ENCODE measurements around the gene EHF. TPM values are rescaled to one million over a fixed set of nuclear protein-coding genes. Genes with fewer than 3 reads are reported as not detected.
A peak's percentile ranks its signal among the peaks of the same experiment; 100 is the strongest.

EHF gene
- polyA plus RNA-seq, 6 donors from 2014 or later, result not detected

DNA sequence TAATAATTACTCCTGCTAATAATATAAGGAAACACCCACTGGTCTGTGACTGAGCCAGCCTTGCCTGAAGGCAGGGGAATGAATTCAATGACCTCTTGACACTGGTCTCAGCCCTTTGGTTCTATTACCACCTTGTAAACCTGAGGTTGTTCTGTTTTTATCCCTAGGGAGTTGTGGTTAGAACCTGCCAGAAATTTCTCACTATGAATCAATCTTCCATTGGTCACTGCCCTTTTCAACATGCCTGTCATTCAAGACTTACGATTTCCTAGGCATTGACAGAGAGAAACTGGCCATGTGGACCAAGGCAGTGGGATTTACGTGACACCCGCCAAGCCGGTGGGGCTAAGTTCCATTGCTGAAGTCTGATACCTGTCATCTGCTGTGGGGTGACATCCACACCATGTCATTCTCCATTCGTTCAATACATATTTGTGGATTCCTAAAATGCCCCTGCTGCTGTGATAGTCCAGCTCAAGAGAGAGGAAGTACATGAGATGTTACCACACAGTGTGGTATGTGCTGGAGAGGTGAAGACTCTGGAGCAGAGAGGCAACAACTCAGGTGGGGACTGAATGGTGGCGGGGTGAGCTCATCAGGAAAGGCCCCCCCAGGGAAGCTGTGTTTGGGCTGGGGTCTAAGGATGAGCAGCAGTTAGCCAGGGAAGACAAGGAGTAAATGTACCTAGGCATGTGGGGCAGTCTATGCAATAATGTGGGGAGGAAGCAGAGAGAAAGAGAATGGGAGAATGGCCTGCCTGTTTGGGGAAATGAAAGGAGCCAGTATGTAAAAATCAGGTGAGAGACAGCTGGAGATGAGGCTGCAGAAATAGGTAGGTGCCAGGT is 15.2 kb upstream of the EHF start:
- ATAC-seq (ENCODE audit: low read depth in 2 of 2), result no peak
- Mint-ChIP-seq H3K27me3 (peaks cover 3 to 25% (median 8%) of the 10 kb centered on the region in 3 donors), H3K36me3 (no peaks in the 10 kb centered on the region), H3K4me3 (no peak overlapping the region), H3K9me3 (no peaks in the 10 kb centered on the region), H3K27ac (no peak overlapping the region), H3K4me1 (peaks cover 0 to 4% (median 3%) of the 10 kb centered on the region in 3 donors)
- no peak for DNase-seq

DNA sequence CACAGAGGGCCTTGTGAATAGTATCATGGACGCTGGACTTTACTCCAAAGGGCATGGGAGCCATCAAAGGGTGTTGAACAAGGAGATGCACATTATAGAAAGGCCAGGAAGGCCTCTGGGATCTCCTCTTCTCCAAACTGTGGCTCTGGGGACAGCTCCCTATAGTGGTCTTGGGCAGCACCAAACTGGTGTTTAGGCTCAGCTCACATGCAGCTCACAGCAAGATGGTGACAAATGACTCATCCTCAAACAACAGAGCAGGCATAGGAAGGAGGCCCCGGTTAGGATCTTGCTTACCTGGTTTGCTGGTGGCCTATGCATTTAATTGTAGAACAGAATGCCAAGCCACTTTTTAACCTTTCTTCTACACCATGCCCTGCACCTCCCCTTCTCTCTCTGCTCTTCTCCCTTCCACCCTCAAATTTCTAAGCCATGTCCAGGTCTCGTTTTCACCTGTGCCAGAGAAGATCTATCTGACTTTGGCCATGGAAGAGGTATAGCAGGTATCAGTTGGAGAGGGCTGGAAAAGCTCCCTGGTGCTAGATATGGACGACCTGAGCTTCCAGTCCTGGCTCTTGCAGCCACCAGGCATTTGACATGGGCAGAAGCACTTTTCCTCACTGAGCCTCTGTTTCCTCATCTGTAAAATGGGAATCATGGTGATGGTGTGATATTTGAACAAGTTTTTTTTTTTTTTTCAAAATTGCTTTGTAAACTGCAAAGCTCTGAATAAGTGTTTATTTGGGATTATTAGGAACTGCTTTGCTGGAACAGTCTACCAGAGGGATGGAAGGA is 14.4 kb upstream of the EHF start:
- Mint-ChIP-seq H3K27me3 (peaks cover 3 to 25% (median 8%) of the 10 kb centered on the region in 3 donors), H3K4me3 (no peak overlapping the region), H3K4me1 (peaks cover 0 to 4% (median 3%) of the 10 kb centered on the region in 3 donors), H3K9me3 (no peaks in the 10 kb centered on the region), H3K36me3 (no peaks in the 10 kb centered on the region), H3K27ac (no peak overlapping the region)
- DNase-seq (no peak), ATAC-seq (ENCODE audit: low read depth in 2 of 2) (no peak)

DNA sequence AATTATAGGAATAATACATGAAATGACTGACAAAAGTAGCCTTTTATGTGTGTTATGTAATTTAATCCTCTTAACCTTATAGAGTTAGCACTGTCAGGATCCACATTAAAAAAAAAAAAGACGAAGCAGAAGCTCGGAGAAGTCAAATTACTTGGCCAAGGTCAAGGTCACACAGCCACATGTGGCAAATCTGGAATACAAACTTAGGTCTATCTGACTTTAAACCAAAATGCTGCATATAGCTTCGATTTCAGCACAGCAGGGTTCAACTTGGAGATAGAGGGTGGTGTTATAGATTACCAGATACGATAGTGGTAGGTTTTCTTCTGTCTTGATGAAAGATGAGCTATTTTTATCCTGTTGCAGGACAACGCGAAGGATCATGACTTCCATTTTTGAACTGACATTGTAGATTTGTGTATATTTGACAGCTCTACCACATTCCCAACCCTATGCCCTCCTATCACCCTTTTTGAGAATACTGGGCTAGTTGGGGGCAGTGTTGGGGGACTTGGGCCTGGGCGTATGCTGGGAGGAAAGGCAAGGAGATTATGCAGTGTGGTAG is 11.6 kb upstream of the EHF start:
- H3K4me1 Mint-ChIP-seq, result peaks cover 4 to 16% (median 5%) of the 10 kb centered on the region in 3 donors
- DNase-seq (no peak), ATAC-seq (ENCODE audit: low read depth in 2 of 2) (no peak)
- no peaks in the 10 kb centered on the region for H3K36me3 Mint-ChIP-seq
- no peaks in the 10 kb centered on the region for H3K9me3 Mint-ChIP-seq
- H3K4me3 Mint-ChIP-seq, result no peak overlapping the region
- H3K27me3 Mint-ChIP-seq, result peaks cover 0 to 6% (median 6%) of the 10 kb centered on the region in 3 donors
- H3K27ac Mint-ChIP-seq, result no peak overlapping the region

DNA sequence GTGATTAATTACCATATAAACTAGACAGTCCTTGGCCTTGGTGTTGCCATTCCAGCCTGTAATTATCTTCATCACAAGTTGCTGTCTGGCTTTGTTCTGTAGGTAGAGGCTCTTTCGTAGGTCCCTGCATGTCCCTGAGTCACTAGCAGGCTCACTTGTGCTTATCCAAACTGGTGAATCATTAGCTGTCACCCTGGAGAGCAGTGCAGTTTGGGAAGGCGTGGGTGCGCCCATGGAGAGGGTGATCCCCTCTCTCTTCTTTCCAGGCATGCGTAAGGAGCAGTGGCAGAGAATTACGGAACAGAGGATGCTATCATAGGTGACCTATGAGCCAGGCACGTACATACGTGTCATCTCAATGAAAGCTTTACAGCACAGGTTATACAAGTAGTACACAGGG is 11.0 kb upstream of the EHF start:
- no peak overlapping the region for H3K27ac Mint-ChIP-seq
- peaks cover 0 to 6% (median 6%) of the 10 kb centered on the region in 3 donors for H3K27me3 Mint-ChIP-seq
- ATAC-seq (ENCODE audit: low read depth in 2 of 2) (no peak), DNase-seq (no peak)
- H3K36me3 Mint-ChIP-seq, result no peaks in the 10 kb centered on the region
- H3K4me3 Mint-ChIP-seq, result no peak overlapping the region
- no peaks in the 10 kb centered on the region for H3K9me3 Mint-ChIP-seq
- H3K4me1 Mint-ChIP-seq, result peaks cover 4 to 16% (median 5%) of the 10 kb centered on the region in 3 donors

DNA sequence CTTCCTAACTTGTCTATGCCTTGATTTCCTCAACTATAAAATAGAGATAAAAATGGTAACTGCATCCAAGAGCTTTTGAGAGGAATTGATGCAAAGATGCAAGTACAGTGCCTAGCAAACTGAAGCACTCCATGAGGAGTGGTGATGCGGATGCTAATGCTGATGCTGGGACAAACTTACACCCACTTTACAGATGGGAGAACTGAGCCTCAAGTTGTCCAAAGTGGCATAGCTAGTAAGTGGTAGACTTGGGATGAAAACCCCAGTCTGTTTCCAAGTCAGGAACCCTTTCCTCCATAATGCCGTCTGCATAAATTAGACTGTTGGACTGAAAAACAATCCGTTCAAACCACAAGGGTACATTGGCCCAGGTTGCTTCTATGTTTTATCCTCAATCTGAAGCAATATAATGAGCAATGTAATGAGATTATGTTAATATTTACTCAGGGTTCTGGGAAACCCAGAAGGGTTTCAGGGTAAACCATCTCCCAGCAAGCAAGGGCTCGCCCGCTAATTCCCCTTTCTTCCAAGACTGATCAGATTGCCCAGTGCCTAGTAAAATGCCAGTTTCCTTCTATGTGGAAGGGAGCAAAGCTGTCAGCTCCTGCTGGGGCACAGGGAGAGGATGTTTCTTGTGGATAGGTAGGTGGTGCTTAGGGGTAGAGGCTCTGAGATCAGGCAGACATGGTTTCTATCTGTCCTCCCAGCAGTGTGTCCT is 10.4 kb upstream of the EHF start:
- no peak for DNase-seq
- Mint-ChIP-seq H3K4me3 (no peak overlapping the region), H3K36me3 (no peaks in the 10 kb centered on the region), H3K9me3 (no peaks in the 10 kb centered on the region), H3K27ac (no peak overlapping the region), H3K4me1 (peaks cover 4 to 16% (median 5%) of the 10 kb centered on the region in 3 donors), H3K27me3 (peaks cover 0 to 6% (median 6%) of the 10 kb centered on the region in 3 donors)
- ATAC-seq (ENCODE audit: low read depth in 2 of 2), result no peak

DNA sequence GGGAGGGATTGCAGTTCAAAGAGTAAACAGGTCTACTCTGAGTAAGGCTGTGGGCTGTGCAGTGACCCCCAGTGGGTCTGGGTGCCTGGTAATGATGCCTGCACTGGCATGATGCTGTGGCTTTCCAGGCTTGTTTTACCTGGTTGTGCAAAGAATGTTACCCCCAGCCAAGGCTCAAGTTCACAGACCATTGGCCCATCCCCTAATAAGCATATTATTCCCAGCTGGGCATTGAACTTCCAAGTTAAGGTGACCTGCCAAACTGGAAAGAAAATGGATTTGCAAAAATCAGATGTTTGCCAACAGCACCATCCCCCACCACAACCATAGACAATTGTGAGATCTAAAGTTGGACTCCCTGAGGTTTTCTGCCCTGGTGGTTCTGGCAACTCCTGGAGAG is 7.9 kb upstream of the EHF start:
- Mint-ChIP-seq H3K27ac (no peak overlapping the region), H3K4me3 (no peak overlapping the region), H3K27me3 (peaks cover 0 to 6% (median 6%) of the 10 kb centered on the region in 3 donors), H3K4me1 (peaks cover 0 to 14% (median 5%) of the 10 kb centered on the region in 3 donors), H3K36me3 (no peaks in the 10 kb centered on the region), H3K9me3 (no peaks in the 10 kb centered on the region)
- DNase-seq, result no peak
- ATAC-seq (ENCODE audit: low read depth in 2 of 2), result no peak

DNA sequence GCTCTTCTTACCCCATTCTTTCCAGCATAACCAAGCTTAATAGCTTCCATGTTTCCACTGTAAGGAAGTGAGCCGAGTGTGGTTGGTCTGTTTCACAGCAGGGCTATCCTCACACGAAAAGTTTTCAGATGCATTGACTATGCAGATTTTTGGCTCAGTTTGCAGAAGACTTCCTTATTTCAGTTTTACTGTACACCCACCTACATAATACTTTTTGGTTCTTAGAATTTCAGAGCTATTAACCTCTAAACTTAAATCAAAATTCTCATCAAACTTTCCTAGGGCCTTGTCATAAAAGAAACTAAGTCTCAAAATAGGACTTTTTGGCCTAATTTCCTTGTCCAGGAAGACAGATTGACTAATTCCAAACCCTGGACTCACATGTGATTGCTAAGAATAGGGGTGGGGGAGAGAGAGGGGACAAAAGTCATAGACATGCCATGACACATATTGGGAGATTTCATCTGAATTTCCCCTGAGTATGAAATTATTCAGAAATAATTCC is 7.3 kb upstream of the EHF start:
- peaks cover 0 to 14% (median 5%) of the 10 kb centered on the region in 3 donors for H3K4me1 Mint-ChIP-seq

DNA sequence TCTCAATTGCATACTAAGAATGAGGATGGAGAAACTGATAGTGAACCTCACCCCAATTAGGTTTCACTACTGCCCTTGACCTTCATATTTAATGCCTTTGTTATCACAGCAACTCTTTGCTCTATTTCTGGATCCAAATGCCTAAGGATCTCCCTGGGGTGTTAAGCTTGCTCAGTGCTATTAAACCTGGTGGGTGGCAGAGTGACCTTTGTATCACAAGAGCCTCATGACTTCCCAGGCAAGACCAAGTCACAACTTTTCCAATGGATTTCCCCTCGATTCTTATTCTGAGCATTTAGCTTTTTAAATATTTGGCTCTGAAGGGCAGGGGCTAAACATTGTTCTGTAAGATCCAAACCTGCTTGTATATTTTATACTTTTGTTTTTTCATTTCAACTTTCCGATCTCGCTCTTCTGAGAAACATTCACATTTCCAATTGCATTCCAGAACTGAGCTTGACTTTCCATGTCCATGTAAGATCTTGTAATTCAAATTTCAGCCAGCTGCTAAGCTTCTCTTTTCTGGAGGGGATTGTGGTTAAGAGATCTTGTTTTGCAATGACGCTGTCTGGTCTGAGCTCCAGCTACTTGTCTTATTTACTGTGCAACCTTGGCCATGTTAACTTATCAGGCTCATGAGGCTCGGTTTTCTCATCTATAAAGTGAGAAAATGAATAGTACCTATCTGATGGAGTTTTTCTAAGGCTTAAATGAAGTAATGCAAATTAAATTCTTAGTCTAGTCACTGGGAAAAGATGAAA is 6.4 kb upstream of the EHF start:
- peaks cover 0 to 6% (median 3%) of the 10 kb centered on the region in 3 donors for H3K27me3 Mint-ChIP-seq
- no peaks in the 10 kb centered on the region for H3K9me3 Mint-ChIP-seq
- no peak for DNase-seq

More for the DNA sequence above, 7.3 kb upstream of the EHF start:
- ATAC-seq (ENCODE audit: low read depth in 2 of 2) (no peak), DNase-seq (no peak)
- Mint-ChIP-seq H3K27me3 (peaks cover 0 to 6% (median 6%) of the 10 kb centered on the region in 3 donors), H3K27ac (no peak overlapping the region), H3K36me3 (no peaks in the 10 kb centered on the region), H3K9me3 (no peaks in the 10 kb centered on the region), H3K4me3 (no peak overlapping the region)

DNA sequence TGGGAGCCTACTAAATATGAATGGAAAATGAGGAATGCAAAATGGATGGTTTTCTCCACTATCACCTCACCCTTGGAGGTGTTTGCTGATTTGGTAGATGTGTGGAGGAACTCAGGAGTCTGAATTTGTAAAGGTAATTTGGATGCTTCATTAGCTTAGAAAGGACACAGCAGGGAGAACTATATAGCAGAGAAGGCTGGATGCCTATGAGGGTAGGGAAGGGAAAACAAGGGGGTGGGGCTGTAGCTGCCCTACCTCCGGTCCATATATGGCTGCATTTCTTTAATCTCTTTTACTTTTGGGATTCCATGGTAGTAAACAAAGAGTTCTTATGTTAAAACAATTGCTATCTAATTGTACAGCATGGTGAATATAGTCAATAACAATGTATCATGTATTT is 4.8 kb upstream of the EHF start:
- ATAC-seq (ENCODE audit: low read depth in 2 of 2) (no peak), DNase-seq (no peak)
- H3K4me1 Mint-ChIP-seq, result peaks cover 0 to 14% (median 5%) of the 10 kb centered on the region in 3 donors
- no peak overlapping the region for H3K4me3 Mint-ChIP-seq
- peaks cover 0 to 6% (median 0%) of the 10 kb centered on the region in 3 donors for H3K27me3 Mint-ChIP-seq
- no peaks in the 10 kb centered on the region for H3K9me3 Mint-ChIP-seq
- no peak overlapping the region for H3K27ac Mint-ChIP-seq
- H3K36me3 Mint-ChIP-seq, result no peaks in the 10 kb centered on the region

More for the DNA sequence above, 6.4 kb upstream of the EHF start:
- Mint-ChIP-seq H3K4me3 (no peak overlapping the region), H3K27ac (no peak overlapping the region), H3K36me3 (no peaks in the 10 kb centered on the region), H3K4me1 (peaks cover 0 to 14% (median 5%) of the 10 kb centered on the region in 3 donors)
- ATAC-seq (ENCODE audit: low read depth in 2 of 2), result no peak

DNA sequence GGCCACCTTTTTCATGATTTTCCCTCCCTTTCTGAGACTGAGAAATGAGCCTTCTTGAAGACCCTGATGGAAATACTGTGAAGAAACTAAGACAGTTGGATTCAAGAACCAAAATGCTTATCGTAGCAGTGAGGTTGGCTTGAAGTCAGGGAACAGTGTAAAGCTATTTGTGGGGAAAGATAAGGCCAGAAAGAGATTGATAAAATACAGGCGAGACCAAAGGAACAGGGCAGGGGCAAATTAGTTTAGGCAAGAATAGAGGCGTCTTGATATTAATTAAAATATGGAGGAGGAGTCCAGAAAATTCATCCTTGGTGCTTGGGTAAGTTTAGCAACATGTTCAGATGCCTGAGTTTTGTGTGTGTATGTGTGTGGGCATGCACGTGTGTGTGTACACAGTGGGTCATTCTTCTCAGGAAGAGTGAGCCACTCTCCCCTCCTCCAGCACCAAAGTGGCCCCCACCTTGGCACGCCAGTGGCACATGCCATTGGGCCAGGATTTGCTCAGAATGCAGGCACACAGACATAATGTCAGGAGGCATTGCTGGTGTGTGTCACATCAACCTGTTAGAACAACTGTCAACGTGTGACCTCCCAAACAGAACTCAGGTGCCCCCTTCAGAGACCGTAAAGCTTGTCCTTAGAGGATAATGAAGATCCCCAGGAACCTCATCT is 3.9 kb upstream of the EHF start:
- H3K9me3 Mint-ChIP-seq, result no peaks in the 10 kb centered on the region
- peak overlapping the region in 1 of 6 donors; percentile 50 for H3K27ac Mint-ChIP-seq
- peaks cover 0 to 14% (median 5%) of the 10 kb centered on the region in 3 donors for H3K4me1 Mint-ChIP-seq
- peaks cover 0 to 8% (median 7%) of the 10 kb centered on the region in 3 donors for H3K27me3 Mint-ChIP-seq
- DNase-seq, result no peak
- H3K36me3 Mint-ChIP-seq, result no peaks in the 10 kb centered on the region
- ATAC-seq (ENCODE audit: low read depth in 2 of 2), result no peak
- no peak overlapping the region for H3K4me3 Mint-ChIP-seq

DNA sequence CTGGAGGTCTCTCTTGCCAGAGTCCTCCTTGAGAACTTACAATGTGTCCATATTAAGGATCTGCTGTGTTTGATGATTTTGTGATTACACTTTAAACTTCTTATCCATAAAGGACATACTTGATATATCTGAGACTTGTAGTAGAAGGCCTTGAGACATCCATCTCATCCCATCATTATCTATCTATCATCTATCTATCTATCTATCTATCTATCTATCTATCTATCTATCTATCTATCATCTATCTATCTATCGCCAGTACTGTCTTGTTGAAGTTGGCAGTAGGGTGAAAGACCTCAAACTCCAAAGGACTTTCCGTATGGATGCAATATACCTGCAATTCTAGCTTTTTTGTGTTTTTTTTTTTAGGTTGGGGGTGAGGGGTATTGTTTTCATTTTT is 2.5 kb upstream of the EHF start:
- Mint-ChIP-seq H3K4me1 (peaks cover 0 to 7% (median 3%) of the 10 kb centered on the region in 3 donors), H3K36me3 (no peaks in the 10 kb centered on the region), H3K9me3 (peaks cover 0 to 2% (median 0%) of the 10 kb centered on the region in 7 donors), H3K4me3 (no peak overlapping the region), H3K27me3 (peaks cover 0 to 19% (median 13%) of the 10 kb centered on the region in 3 donors), H3K27ac (peak overlapping the region in 1 of 6 donors; percentile 15)
- ATAC-seq (ENCODE audit: low read depth in 2 of 2), result no peak
- DNase-seq, result no peak

DNA sequence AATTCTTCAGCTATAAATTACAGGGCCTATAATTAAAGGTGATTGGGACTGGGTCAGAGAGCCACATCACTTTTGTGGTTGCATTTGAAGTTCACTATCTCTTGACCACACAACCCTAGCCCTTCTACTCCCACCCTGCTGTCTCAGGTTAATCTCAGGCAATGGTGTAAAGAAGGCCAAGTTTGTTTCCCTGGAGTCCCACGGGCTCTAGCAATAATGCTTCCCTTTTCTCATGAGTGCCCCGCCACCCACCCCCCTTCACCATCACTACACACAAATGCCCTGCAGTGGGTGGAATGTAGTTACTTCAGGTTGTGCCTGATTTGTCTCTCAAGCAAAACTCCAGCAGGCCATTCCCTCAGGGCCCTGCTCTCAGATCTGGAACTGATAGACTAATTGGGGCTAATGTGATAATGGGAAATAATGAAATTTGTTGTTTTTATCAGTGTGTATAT is 1.8 kb upstream of the EHF start:
- H3K27me3 Mint-ChIP-seq, result peaks cover 4 to 26% (median 20%) of the 10 kb centered on the region in 3 donors
- DNase-seq (no peak), ATAC-seq (ENCODE audit: low read depth in 2 of 2) (no peak)
- H3K36me3 Mint-ChIP-seq, result no peaks in the 10 kb centered on the region
- peaks cover 0 to 3% (median 0%) of the 10 kb centered on the region in 7 donors for H3K9me3 Mint-ChIP-seq
- no peak overlapping the region for H3K27ac Mint-ChIP-seq
- no peaks in the 10 kb centered on the region for H3K4me1 Mint-ChIP-seq
- H3K4me3 Mint-ChIP-seq, result no peak overlapping the region

Data from naive B cell (primary cell).